Loucy (cell line): Measurements from ENCODE around the gene NUDT7.

Experiments
- H2AFZ ChIP-seq: fragments of 200-600 bp; sonication (generic); 2 replicates; pipeline ENCODE4 v1.6.0; 2016; ENCODE audit warnings: antibody characterized with exemption, mild to moderate bottlenecking, low read length, moderate library complexity
- H3F3A ChIP-seq: fragments of 200-600 bp; 2 replicates; pipeline ENCODE4 v1.6.0; 2016; ENCODE audit warnings: antibody characterized with exemption, low read depth, mild to moderate bottlenecking
- H3K27me3 ChIP-seq: fragments of 200-600 bp; sonication (generic); 2 replicates; pipeline ENCODE4 v1.6.1; 2014; ENCODE audit warnings: low read length, mild to moderate bottlenecking; ENCODE audit not compliant: insufficient read depth, poor library complexity, severe bottlenecking
- H3K36me3 ChIP-seq: fragments of 200-600 bp; sonication (generic); 2 replicates; pipeline ENCODE4 v1.6.1; 2016; ENCODE audit warnings: low read length; ENCODE audit not compliant: insufficient read depth
- H3K4me1 ChIP-seq: fragments of 200-600 bp; sonication (generic); 2 replicates; pipeline ENCODE4 v1.5.1; 2014; ENCODE audit warnings: low read length, mild to moderate bottlenecking; ENCODE audit not compliant: insufficient read depth, poor library complexity, severe bottlenecking
- H3K4me2 ChIP-seq: fragments of 200-600 bp; sonication (generic); 2 replicates; pipeline ENCODE4 v1.6.0; 2014; ENCODE audit warnings: antibody characterized with exemption, low read length, low read depth, mild to moderate bottlenecking; ENCODE audit not compliant: poor library complexity, severe bottlenecking
- H3K4me3 ChIP-seq: fragments of 200-600 bp; sonication (generic); 2 replicates; pipeline ENCODE4 v1.5.1; 2014; ENCODE audit warnings: low read length, mild to moderate bottlenecking, mixed read lengths; ENCODE audit not compliant: poor library complexity, severe bottlenecking
- H3K79me2 ChIP-seq: fragments of 200-600 bp; sonication (generic); 2 replicates; pipeline ENCODE4 v1.6.1; 2014; ENCODE audit warnings: low read length; ENCODE audit not compliant: insufficient read depth
- H3K9ac ChIP-seq: fragments of 200-600 bp; sonication (generic); 2 replicates; pipeline ENCODE4 v1.6.0; 2014; ENCODE audit warnings: mild to moderate bottlenecking, low read depth, low read length, moderate library complexity; ENCODE audit not compliant: poor library complexity, severe bottlenecking
- H3K9me2 ChIP-seq: fragments of 200-600 bp; sonication (generic); replicated peaks from 2 replicates; pipeline ENCODE4 v1.6.1; 2016; ENCODE audit warnings: low read depth, low read length, mixed read lengths
- H3K9me3 ChIP-seq: fragments of 200-600 bp; sonication (generic); 2 replicates; pipeline ENCODE4 v1.6.1; 2014; ENCODE audit warnings: mild to moderate bottlenecking, antibody characterized with exemption, low read length, low read depth; ENCODE audit not compliant: insufficient read depth
- H4K20me1 ChIP-seq: fragments of 200-600 bp; sonication (generic); 2 replicates; pipeline ENCODE4 v1.6.0; 2014; ENCODE audit warnings: antibody characterized with exemption, low read length, mild to moderate bottlenecking; ENCODE audit not compliant: insufficient read depth, poor library complexity, severe bottlenecking
- CTCF ChIP-seq: fragments of 200-600 bp; sonication (generic); conservative IDR thresholded peaks from 2 replicates; pipeline ENCODE4 v1.5.1; 2014; ENCODE audit warnings: mild to moderate bottlenecking, antibody characterized with exemption, low read length
- EZH2phosphoT487 ChIP-seq: fragments of 200-600 bp; IDR thresholded peaks from 2 replicates; pipeline ENCODE4 v1.6.1; 2018; ENCODE audit warnings: antibody characterized with exemption, mild to moderate bottlenecking, moderate library complexity, borderline replicate concordance

The NUDT7 gene

DNA sequence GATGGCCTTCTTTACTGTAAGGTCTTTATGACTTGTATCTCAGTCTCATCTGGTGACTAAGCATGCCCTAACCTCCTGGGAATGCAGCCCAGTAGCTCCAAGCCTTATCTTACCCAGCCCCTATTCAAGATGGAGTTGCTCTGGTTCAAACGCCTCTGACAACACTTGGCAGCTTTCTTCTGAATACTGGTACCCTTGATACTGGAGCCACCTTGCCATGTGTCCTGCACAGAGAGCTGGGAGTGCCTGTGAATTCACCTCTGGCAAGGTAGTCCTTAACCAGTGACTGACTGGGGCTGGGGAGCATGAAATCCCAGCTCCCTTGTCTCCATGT is 17.2 kb downstream of the NUDT7 start:
- Histone ChIP-seq H2AFZ (no peak overlapping the region), H3K9ac (no peak overlapping the region), H4K20me1 (no peaks in the 10 kb centered on the region), H3K4me1 (no peaks in the 10 kb centered on the region), H3K4me3 (no peak overlapping the region), H3K27me3 (no peaks in the 10 kb centered on the region), H3K36me3 (no peaks in the 10 kb centered on the region), H3K4me2 (no peak overlapping the region), H3F3A (no peaks in the 10 kb centered on the region), H3K79me2 (no peaks in the 10 kb centered on the region), H3K9me2 (no peaks in the 10 kb centered on the region), H3K9me3 (no peaks in the 10 kb centered on the region; the same call in 1 of the 2 replicates)
- TF ChIP-seq CTCF (no peak), EZH2phosphoT487 (no peak)

DNA sequence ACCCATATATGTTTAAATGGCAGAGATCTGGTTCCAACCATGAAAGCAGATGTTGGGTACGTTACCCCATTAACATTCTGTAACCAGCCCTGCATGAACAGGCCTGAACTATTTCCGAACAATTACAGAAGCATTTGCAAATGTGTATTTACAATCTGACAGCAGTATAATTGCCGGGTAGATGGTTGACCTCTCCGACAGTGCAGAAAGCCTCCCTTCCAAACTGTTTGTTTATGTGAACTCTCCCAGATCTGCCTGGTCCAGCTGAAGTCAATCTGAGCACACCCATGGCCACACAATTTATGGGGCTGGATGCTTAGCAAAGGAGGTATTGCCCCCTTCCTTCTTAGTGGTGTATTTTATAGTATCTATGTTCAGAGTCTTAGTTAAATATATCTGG is 21.8 kb downstream of the NUDT7 start:
- H3K27me3 ChIP-seq = no peaks in the 10 kb centered on the region
- H3K79me2 ChIP-seq = no peaks in the 10 kb centered on the region
- H4K20me1 ChIP-seq = no peaks in the 10 kb centered on the region
- no peak overlapping the region for H3K4me2 ChIP-seq
- H3K9ac ChIP-seq = no peak overlapping the region
- H3F3A ChIP-seq = no peaks in the 10 kb centered on the region
- TF ChIP-seq EZH2phosphoT487 = no peak
- TF ChIP-seq CTCF = no peak
- no peaks in the 10 kb centered on the region for H3K9me2 ChIP-seq
- no peak overlapping the region for H3K4me3 ChIP-seq
- H3K36me3 ChIP-seq = no peaks in the 10 kb centered on the region
- H3K4me1 ChIP-seq = no peaks in the 10 kb centered on the region
- no peak overlapping the region for H2AFZ ChIP-seq
- no peaks in the 10 kb centered on the region for H3K9me3 ChIP-seq

DNA sequence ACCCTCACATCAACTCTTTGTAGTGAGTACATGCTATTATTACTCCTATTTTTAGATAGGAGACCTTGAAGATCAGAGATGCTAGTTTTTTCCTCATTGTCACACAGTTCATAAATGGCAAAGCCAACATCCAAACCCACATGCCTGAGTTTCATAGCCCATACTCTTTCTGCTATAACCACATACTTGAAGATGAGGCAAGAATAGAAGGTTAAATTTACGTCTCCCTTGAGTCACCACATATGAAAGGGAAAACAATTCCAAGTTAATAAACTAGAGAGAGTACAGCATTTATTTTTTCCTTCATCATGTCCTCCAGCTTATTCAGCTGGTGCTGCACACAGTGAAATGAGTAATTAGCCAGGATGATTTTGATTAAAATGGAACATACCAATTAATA is 23.7 kb downstream of the NUDT7 start:
- no peak overlapping the region for H3K9ac ChIP-seq
- H3K4me3 ChIP-seq = no peak overlapping the region
- no peaks in the 10 kb centered on the region for H3K27me3 ChIP-seq
- H3K9me3 ChIP-seq = no peaks in the 10 kb centered on the region
- H2AFZ ChIP-seq = no peak overlapping the region
- no peaks in the 10 kb centered on the region for H4K20me1 ChIP-seq
- no peaks in the 10 kb centered on the region for H3K36me3 ChIP-seq
- no peaks in the 10 kb centered on the region for H3K4me1 ChIP-seq
- H3K79me2 ChIP-seq = no peaks in the 10 kb centered on the region
- no peaks in the 10 kb centered on the region for H3K9me2 ChIP-seq
- H3F3A ChIP-seq = no peaks in the 10 kb centered on the region
- no peak overlapping the region for H3K4me2 ChIP-seq
- no peak for TF ChIP-seq EZH2phosphoT487
- TF ChIP-seq CTCF = no peak
